Measurements from ENCODE around the gene ATP6V0E2. TPM values are rescaled to one million over a fixed set of nuclear protein-coding genes. Genes with fewer than 3 reads are reported as not detected.
A peak's percentile ranks its signal among the peaks of the same experiment; 100 is the strongest.

ATP6V0E2 gene
- total RNA-seq, 1 experiment from 2014 or later: 19.0 TPM

- no peak overlapping the region for H2BK15ac ChIP-seq (ENCODE audit: low read depth, low read length)
These were observed 41.3 kb upstream of the ATP6V0E2 start for GRCh38 chr7:149832332-149833041.

More at GRCh38 chr7:149832332-149833041, 41.3 kb upstream of the ATP6V0E2 start:
- Histone ChIP-seq H3K14ac (ENCODE audit: insufficient read depth, low read length) (no peak overlapping the region), H3K79me2 (ENCODE audit: insufficient read depth, low read length) (no peaks in the 10 kb centered on the region), H2BK120ac (ENCODE audit: low read depth, low read length, poor library complexity, severe bottlenecking) (no peak overlapping the region), H2BK5ac (ENCODE audit: insufficient read length, low read length) (no peak overlapping the region), H4K20me1 (ENCODE audit: control insufficient read depth, insufficient read depth, insufficient read length) (no peaks in the 10 kb centered on the region), H3K4me2 (ENCODE audit: insufficient read depth, insufficient read length, low read length) (no peak overlapping the region), H3K9ac (ENCODE audit: extremely low read depth, insufficient read length, low read length) (no peak overlapping the region), H3K27ac (ENCODE audit: insufficient read length, low read depth, low read length) (no peak overlapping the region), H3K23ac (ENCODE audit: insufficient read length, low read depth, low read length) (no peak overlapping the region), H2AFZ (ENCODE audit: low read length) (no peak overlapping the region), H3K27me3 (ENCODE audit: insufficient read depth, low read length) (no peaks in the 10 kb centered on the region), H3T11ph (ENCODE audit: low read length) (no peak overlapping the region), H3K56ac (ENCODE audit: insufficient read length, low read depth, low read length) (no peak overlapping the region), H2BK12ac (ENCODE audit: insufficient read length, low read depth, low read length) (no peak overlapping the region), H4K91ac (ENCODE audit: insufficient read length, low read depth, low read length) (no peak overlapping the region), H3K4me1 (ENCODE audit: insufficient read depth, low read length) (no peaks in the 10 kb centered on the region), H4K8ac (replicated peaks; ENCODE audit: insufficient read length, low read depth, low read length) (no peak overlapping the region), H3K4ac (ENCODE audit: low read depth, low read length) (no peak overlapping the region), H2BK20ac (ENCODE audit: low read depth, low read length, poor library complexity, severe bottlenecking) (no peak overlapping the region), H2AK5ac (ENCODE audit: insufficient read length, low read length) (no peak overlapping the region), H3K9me3 (ENCODE audit: control insufficient read depth, low read depth, low read length) (no peaks in the 10 kb centered on the region), H3K23me2 (ENCODE audit: insufficient read length, low read depth, low read length, poor library complexity, severe bottlenecking) (no peaks in the 10 kb centered on the region), H3K79me1 (ENCODE audit: insufficient read depth, low read depth, low read length, poor library complexity, severe bottlenecking) (no peaks in the 10 kb centered on the region), H4K5ac (ENCODE audit: insufficient read length, low read depth, low read length) (no peak overlapping the region), H3K18ac (ENCODE audit: insufficient read length, low read depth, low read length) (no peak overlapping the region)
- Mint-ChIP-seq H3K4me3 (no peak overlapping the region), H3K4me1 (peaks cover 5 to 22% of the 10 kb centered on the region in 2 experiments), H3K27ac (no peak overlapping the region), H3K9me3 (no peaks in the 10 kb centered on the region; a peak in 1 of 5 replicates), H3K27me3 (ENCODE audit: low read depth) (peaks cover 45% of the 10 kb centered on the region), H3K36me3 (ENCODE audit: insufficient read depth in 1 of 3, low read depth in 3 of 3) (no peaks in the 10 kb centered on the region)
- no peak for DNase-seq
- TF ChIP-seq CTCF (conservative IDR thresholded peaks at IDR 0.05): 0 out of 3 replicates have a peak, but pooled peaks have one; percentile 18
- WGBS (ENCODE audit: extremely low coverage, insufficient read length, low lambda C conversion rate): no CpG with 5 or more reads among the region's 13 CpGs
